VCaP (cell line): ENCODE measurements around the gene FERMT3.

Experiments
- H3K27ac ChIP-seq: fragments of 450-650 bp; 2 replicates; pipeline ENCODE4 v1.5.1; 2017
- TF ChIP-seq, protein P1 (sequence below): fragments of 450-650 bp; conservative IDR thresholded peaks from 2 replicates; pipeline ENCODE4 v1.5.1; 2017; ENCODE audit warnings: mild to moderate bottlenecking, moderate library complexity

Gene FERMT3

DNA sequence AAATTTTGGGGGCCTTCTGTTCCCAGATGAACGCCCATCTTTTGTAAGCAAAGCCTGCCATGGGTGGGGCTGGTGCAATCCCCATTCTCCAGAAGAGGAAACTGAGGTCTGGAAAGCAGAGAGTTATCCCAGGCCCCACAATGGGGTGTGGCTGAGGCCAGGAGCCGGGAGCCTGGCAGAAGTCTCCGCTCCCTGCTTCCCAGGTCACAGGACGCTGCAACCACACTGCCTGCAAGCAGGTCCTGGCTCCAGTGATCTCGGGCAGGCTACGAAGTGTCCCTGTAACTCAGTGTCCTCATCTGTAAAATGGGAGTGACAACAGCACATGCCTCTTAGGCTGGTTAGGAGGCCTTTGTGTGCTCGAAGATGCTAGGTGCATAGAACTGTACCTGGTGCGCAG is 46.5 kb downstream of the FERMT3 start:
- peak overlapping the region; percentile 89 for H3K27ac ChIP-seq
- TF ChIP-seq, protein P1, sequence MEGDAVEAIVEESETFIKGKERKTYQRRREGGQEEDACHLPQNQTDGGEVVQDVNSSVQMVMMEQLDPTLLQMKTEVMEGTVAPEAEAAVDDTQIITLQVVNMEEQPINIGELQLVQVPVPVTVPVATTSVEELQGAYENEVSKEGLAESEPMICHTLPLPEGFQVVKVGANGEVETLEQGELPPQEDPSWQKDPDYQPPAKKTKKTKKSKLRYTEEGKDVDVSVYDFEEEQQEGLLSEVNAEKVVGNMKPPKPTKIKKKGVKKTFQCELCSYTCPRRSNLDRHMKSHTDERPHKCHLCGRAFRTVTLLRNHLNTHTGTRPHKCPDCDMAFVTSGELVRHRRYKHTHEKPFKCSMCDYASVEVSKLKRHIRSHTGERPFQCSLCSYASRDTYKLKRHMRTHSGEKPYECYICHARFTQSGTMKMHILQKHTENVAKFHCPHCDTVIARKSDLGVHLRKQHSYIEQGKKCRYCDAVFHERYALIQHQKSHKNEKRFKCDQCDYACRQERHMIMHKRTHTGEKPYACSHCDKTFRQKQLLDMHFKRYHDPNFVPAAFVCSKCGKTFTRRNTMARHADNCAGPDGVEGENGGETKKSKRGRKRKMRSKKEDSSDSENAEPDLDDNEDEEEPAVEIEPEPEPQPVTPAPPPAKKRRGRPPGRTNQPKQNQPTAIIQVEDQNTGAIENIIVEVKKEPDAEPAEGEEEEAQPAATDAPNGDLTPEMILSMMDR: no peak

GRCh38 chr11:64253481-64253880 is 47.0 kb downstream of the FERMT3 start:
- TF ChIP-seq, protein P1: no peak
- H3K27ac ChIP-seq: peak overlapping the region; percentile 89

- H3K27ac ChIP-seq: peak overlapping the region; percentile 89; the same call in 1 of the 2 replicates
- TF ChIP-seq, protein P1: no peak
These were observed 47.8 kb downstream of the FERMT3 start for GRCh38 chr11:64254326-64254725.

- TF ChIP-seq, protein P1: no peak
- no peak overlapping the region for H3K27ac ChIP-seq
These were observed 48.9 kb downstream of the FERMT3 start for GRCh38 chr11:64255135-64256128.

- H3K27ac ChIP-seq: no peak overlapping the region
- TF ChIP-seq, protein P1: no peak
These were observed 49.8 kb downstream of the FERMT3 start for GRCh38 chr11:64256300-64256699.

DNA sequence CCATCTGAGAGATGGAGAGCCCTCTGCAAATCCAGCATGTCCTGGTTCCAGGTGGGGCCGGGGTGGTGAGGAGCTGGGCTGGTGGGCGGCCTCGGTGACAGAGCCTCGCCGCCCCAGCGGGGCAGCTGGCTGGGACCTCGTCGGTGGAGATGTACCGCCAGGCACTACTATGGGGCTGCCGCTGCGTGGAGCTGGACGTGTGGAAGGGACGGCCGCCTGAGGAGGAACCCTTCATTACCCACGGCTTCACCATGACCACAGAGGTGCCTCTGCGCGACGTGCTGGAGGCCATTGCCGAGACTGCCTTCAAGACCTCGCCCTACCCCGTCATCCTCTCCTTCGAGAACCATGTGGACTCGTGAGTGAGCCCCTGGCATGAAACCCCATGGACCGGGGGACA is 51.8 kb downstream of the FERMT3 start:
- TF ChIP-seq, protein P1: no peak

DNA sequence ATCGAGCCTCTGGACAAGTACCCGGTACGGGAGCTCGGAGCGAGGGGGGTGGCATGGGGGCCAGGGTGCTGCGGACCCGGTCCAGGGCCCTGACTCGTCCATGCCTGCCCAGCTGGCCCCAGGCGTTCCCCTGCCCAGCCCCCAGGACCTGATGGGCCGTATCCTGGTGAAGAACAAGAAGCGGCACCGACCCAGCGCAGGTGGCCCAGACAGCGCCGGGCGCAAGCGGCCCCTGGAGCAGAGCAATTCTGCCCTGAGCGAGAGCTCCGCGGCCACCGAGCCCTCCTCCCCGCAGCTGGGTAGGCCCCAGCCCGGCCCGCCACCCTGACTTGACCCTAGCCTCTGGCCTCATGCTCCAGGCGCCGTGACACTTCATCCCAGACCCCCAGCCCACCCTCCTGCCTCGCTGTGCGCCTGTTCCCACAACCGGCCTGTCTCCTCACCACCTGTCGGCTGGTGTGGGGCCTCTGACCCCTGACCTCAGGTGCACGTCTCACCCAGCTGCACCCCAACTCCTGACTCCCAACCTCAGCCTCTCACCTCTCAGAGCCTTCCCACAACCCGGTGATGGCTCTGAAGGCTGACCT is 52.5 kb downstream of the FERMT3 start:
- H3K27ac ChIP-seq: no peak overlapping the region

More for the DNA sequence above, 51.8 kb downstream of the FERMT3 start:
- H3K27ac ChIP-seq: no peak overlapping the region

More for the DNA sequence above, 52.5 kb downstream of the FERMT3 start:
- TF ChIP-seq, protein P1: no peak; the same call in 1 of the 2 replicates
